HEK293 (cell line): ENCODE results near the gene GOLT1A.

Experiments
- CTCF ChIA-PET: fragments of 350-600 bp; formaldehyde crosslinking; extraction: SDS; loops from one replicate; lab custom pipeline; 2021; ENCODE audit warnings: antibody characterized with exemption; lab: Yijun Ruan, JAX
- POLR2A ChIA-PET: fragments of 300-600 bp; formaldehyde crosslinking; extraction: SDS; loops from one replicate; lab custom pipeline; 2020; ENCODE audit warnings: antibody characterized with exemption, inconsistent platforms; lab: Yijun Ruan, JAX
- H3K27ac ChIP-seq: fragments of 200-500 bp; sonication (Bioruptor generic); 2 replicates; pipeline ENCODE4 v1.5.1; 2014; ENCODE audit warnings: low read depth, low read length, control low read depth, inconsistent platforms; ENCODE audit errors: extremely low read depth
- H3K36me3 ChIP-seq, 2 experiments: fragments of 200-500 bp in 1 of 2; sonication (Bioruptor generic) in 1 of 2; 1 replicate in 1 of 2; 2 replicates in 1 of 2; pipeline ENCODE4 v1.5.1; 2014 to 2017; ENCODE audit warnings: inconsistent platforms in 2 of 2, low read length in 2 of 2; ENCODE audit not compliant: control insufficient read depth in 2 of 2, insufficient read depth in 1 of 2
- H3K4me1 ChIP-seq: fragments of 200-500 bp; sonication (Bioruptor generic); 2 replicates; pipeline ENCODE4 v1.5.1; 2014; ENCODE audit warnings: mild to moderate bottlenecking, low read length, inconsistent platforms; ENCODE audit not compliant: control insufficient read depth, insufficient read depth
- H3K4me3 ChIP-seq: 2 replicates; pipeline ENCODE4 v1.5.1; 2011; ENCODE audit warnings: low read depth, mild to moderate bottlenecking, control low read depth, low read length, moderate library complexity
- H3K9me3 ChIP-seq: fragments of 200-500 bp; sonication (Bioruptor generic); 2 replicates; pipeline ENCODE4 v1.5.1; 2014; ENCODE audit warnings: low read depth, low read length, inconsistent platforms; ENCODE audit not compliant: control insufficient read depth, insufficient read depth
- MYNN ChIP-seq: fragments of 450-650 bp; formaldehyde crosslinking; IDR thresholded peaks from 2 replicates; pipeline ENCODE4 v1.5.1; 2016; ENCODE audit warnings: missing biosample characterization, missing genetic modification characterization, borderline replicate concordance
- PATZ1 ChIP-seq: fragments of 450-650 bp; formaldehyde crosslinking; IDR thresholded peaks from 2 replicates; pipeline ENCODE4 v1.5.1; 2016; ENCODE audit warnings: missing biosample characterization, missing genetic modification characterization
- PBX3 ChIP-seq: sonication (generic); formaldehyde crosslinking; IDR thresholded peaks from 2 replicates; pipeline ENCODE4 v1.8.1; 2022; ENCODE audit warnings: mild to moderate bottlenecking, moderate library complexity, missing genetic modification reagents
- RBAK ChIP-seq: fragments of 450-650 bp; formaldehyde crosslinking; IDR thresholded peaks from 2 replicates; pipeline ENCODE4 v1.5.1; 2016; ENCODE audit warnings: missing biosample characterization, missing genetic modification characterization
- REPIN1 ChIP-seq: fragments of 450-650 bp; formaldehyde crosslinking; IDR thresholded peaks from 2 replicates; pipeline ENCODE4 v1.5.1; 2017; ENCODE audit warnings: missing biosample characterization, missing genetic modification characterization, low read depth
- SCRT2 ChIP-seq: fragments of 450-650 bp; formaldehyde crosslinking; IDR thresholded peaks from 2 replicates; pipeline ENCODE4 v1.5.1; 2016; ENCODE audit warnings: missing biosample characterization, missing genetic modification characterization
- YY1 ChIP-seq: fragments of 450-650 bp; formaldehyde crosslinking; IDR thresholded peaks from 2 replicates; pipeline ENCODE4 v1.5.1; 2018; ENCODE audit warnings: missing biosample characterization, missing genetic modification characterization
- ZFP37 ChIP-seq: fragments of 450-650 bp; formaldehyde crosslinking; IDR thresholded peaks from 2 replicates; pipeline ENCODE4 v1.5.1; 2016; ENCODE audit warnings: missing biosample characterization, missing genetic modification characterization
- ZNF169 ChIP-seq: fragments of 450-650 bp; formaldehyde crosslinking; IDR thresholded peaks from 2 replicates; pipeline ENCODE4 v1.5.1; 2016; ENCODE audit warnings: missing biosample characterization, missing genetic modification characterization
- ZNF248 ChIP-seq: fragments of 450-650 bp; formaldehyde crosslinking; IDR thresholded peaks from 2 replicates; pipeline ENCODE4 v1.5.1; 2017; ENCODE audit warnings: missing biosample characterization, missing genetic modification characterization
- ZNF548 ChIP-seq: fragments of 450-650 bp; formaldehyde crosslinking; IDR thresholded peaks from 2 replicates; pipeline ENCODE4 v1.5.1; 2016; ENCODE audit warnings: missing biosample characterization, missing genetic modification characterization
- ZNF561 ChIP-seq: fragments of 450-650 bp; IDR thresholded peaks from 2 replicates; pipeline ENCODE4 v1.5.1; 2018; ENCODE audit warnings: missing biosample characterization, missing genetic modification characterization, borderline replicate concordance
- ZNF571 ChIP-seq: fragments of 450-650 bp; formaldehyde crosslinking; IDR thresholded peaks from 2 replicates; pipeline ENCODE4 v1.5.0; 2017; ENCODE audit warnings: missing biosample characterization, missing genetic modification characterization
- ZNF621 ChIP-seq: fragments of 450-650 bp; formaldehyde crosslinking; IDR thresholded peaks from 2 replicates; pipeline ENCODE4 v1.5.1; 2017; ENCODE audit warnings: missing biosample characterization, missing genetic modification characterization
- ZNF626 ChIP-seq: fragments of 450-650 bp; sonication (Bioruptor Pico); formaldehyde crosslinking; IDR thresholded peaks from 2 replicates; pipeline ENCODE4 v1.5.1; 2018; ENCODE audit warnings: missing biosample characterization, missing genetic modification characterization, inconsistent platforms
- ZNF670 ChIP-seq: fragments of 450-650 bp; formaldehyde crosslinking; IDR thresholded peaks from 2 replicates; pipeline ENCODE4 v1.5.1; 2016; ENCODE audit warnings: missing biosample characterization, missing genetic modification characterization, low read depth
- ZNF768 ChIP-seq: fragments of 450-650 bp; formaldehyde crosslinking; IDR thresholded peaks from 2 replicates; pipeline ENCODE4 v1.5.1; 2018; ENCODE audit warnings: missing biosample characterization, mild to moderate bottlenecking, missing genetic modification characterization
- TF ChIP-seq, protein P1 (sequence below): fragments of 450-650 bp; formaldehyde crosslinking; IDR thresholded peaks from 2 replicates; pipeline ENCODE4 v1.5.1; 2016; ENCODE audit warnings: missing biosample characterization, missing genetic modification characterization

GOLT1A gene

GRCh38 chr1:204258213-204259115, 44.7 kb upstream of the GOLT1A start (continued):
- no peak for TF ChIP-seq ZNF169
- TF ChIP-seq ZNF561, result 0 out of 2 replicates have a peak, but pooled peaks have one; percentile 54
- TF ChIP-seq MYNN, result no peak
- no peak for TF ChIP-seq REPIN1 (tag by site-specific recombination)
- TF ChIP-seq ZNF768 (tag by site-specific recombination), result no peak
- no peak for TF ChIP-seq ZNF626
- 0 out of 2 replicates have a peak, but pooled peaks have one; percentile 47 for TF ChIP-seq ZFP37 (tag by site-specific recombination)
- TF ChIP-seq ZNF548 (tag by site-specific recombination), result no peak

- Histone ChIP-seq H3K4me1 (peaks cover 8% of the 10 kb centered on the region; the same call in 1 of the 2 replicates), H3K4me3 (no peak overlapping the region), H3K36me3 (peaks cover 0 to 7% of the 10 kb centered on the region in 2 experiments; a peak in 1 of 3 replicates), H3K9me3 (no peaks in the 10 kb centered on the region), H3K27ac (no peak overlapping the region)
- POLR2A ChIA-PET, result no interaction called here
- CTCF ChIA-PET, result interaction anchor here (0.6 to 8.1 kb wide), 21 partner anchors 10 to 244 kb away, joined by 3 to 164 read pairs (median 8); partner anchors contain the start of gene PLEKHA6
- TF ChIP-seq ZNF571 (tag by site-specific recombination) (no peak), SCRT2 (tag by site-specific recombination) (no peak), ZNF621 (tag by site-specific recombination) (no peak)
These were observed 43.7 kb upstream of the GOLT1A start for GRCh38 chr1:204257446-204257845.

- Histone ChIP-seq H3K4me3 (no peak overlapping the region), H3K4me1 (peaks cover 8% of the 10 kb centered on the region; the same call in 1 of the 2 replicates), H3K27ac (no peak overlapping the region), H3K9me3 (no peaks in the 10 kb centered on the region), H3K36me3 (peaks cover 0 to 7% of the 10 kb centered on the region in 2 experiments; a peak in 1 of 3 replicates)
- POLR2A ChIA-PET, result no interaction called here
- TF ChIP-seq ZNF248 (tag by site-specific recombination), result no peak
- TF ChIP-seq, protein P1, sequence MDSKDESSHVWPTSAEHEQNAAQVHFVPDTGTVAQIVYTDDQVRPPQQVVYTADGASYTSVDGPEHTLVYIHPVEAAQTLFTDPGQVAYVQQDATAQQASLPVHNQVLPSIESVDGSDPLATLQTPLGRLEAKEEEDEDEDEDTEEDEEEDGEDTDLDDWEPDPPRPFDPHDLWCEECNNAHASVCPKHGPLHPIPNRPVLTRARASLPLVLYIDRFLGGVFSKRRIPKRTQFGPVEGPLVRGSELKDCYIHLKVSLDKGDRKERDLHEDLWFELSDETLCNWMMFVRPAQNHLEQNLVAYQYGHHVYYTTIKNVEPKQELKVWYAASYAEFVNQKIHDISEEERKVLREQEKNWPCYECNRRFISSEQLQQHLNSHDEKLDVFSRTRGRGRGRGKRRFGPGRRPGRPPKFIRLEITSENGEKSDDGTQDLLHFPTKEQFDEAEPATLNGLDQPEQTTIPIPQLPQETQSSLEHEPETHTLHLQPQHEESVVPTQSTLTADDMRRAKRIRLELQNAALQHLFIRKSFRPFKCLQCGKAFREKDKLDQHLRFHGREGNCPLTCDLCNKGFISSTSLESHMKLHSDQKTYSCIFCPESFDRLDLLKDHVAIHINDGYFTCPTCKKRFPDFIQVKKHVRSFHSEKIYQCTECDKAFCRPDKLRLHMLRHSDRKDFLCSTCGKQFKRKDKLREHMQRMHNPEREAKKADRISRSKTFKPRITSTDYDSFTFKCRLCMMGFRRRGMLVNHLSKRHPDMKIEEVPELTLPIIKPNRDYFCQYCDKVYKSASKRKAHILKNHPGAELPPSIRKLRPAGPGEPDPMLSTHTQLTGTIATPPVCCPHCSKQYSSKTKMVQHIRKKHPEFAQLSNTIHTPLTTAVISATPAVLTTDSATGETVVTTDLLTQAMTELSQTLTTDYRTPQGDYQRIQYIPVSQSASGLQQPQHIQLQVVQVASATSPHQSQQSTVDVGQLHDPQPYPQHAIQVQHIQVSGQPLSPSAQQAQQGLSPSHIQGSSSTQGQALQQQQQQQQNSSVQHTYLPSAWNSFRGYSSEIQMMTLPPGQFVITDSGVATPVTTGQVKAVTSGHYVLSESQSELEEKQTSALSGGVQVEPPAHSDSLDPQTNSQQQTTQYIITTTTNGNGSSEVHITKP (tag by site-specific recombination), result peak; percentile 21; the same call in 1 of the 2 replicates
- CTCF ChIA-PET, result interaction anchor here (0.6 to 8.1 kb wide), 8 partner anchors 9 to 1886 kb away, joined by 3 to 164 read pairs (median 4); partner anchors contain the start of gene PLEKHA6
These were observed 42.7 kb upstream of the GOLT1A start for GRCh38 chr1:204256531-204256930.

GRCh38 chr1:204255966-204256365, 42.2 kb upstream of the GOLT1A start:
- ChIA-PET POLR2A (no interaction called here), CTCF (interaction anchor here (0.7 to 8.1 kb wide), 2 partner anchors 106 to 1887 kb away, joined by 3 to 164 read pairs; partner anchors contain the start of gene PLEKHA6)
- H3K27ac ChIP-seq, result no peak overlapping the region
- TF ChIP-seq YY1 (tag by site-specific recombination), result no peak
- TF ChIP-seq RBAK, result no peak
- TF ChIP-seq ZNF670 (tag by site-specific recombination), result no peak
- TF ChIP-seq PBX3, result no peak
- TF ChIP-seq PATZ1 (tag by site-specific recombination), result no peak
- TF ChIP-seq SCRT2 (tag by site-specific recombination), result peak; percentile 81
- peaks cover 8% of the 10 kb centered on the region; the same call in 1 of the 2 replicates for H3K4me1 ChIP-seq
- H3K9me3 ChIP-seq, result no peaks in the 10 kb centered on the region
- peaks cover 0 to 7% of the 10 kb centered on the region in 2 experiments; a peak in 1 of 3 replicates for H3K36me3 ChIP-seq
- H3K4me3 ChIP-seq, result no peak overlapping the region
